HL-60/S4 (cell line): ENCODE results near the gene POU5F1.
"Not testable (repeated sequence)": the region's sequence is repeated elsewhere in the genome, so short reads cannot be mapped to it uniquely, and the experiment has no call there.

ENCODE experiments used
- in situ Hi-C: fragments of 300-500 bp; cut with MboI; formaldehyde crosslinking; loops from 2 replicates; pipeline ENCODE4 v1.14.3; 2022; ENCODE audit warnings: low sequenced_read_pairs

Gene POU5F1

GRCh38 chr6:31192431-31193105 lies 22.1 kb upstream of the POU5F1 start:
- in situ Hi-C loops, result not testable (repeated sequence)

GRCh38 chr6:31190488-31190887 lies 20.0 kb upstream of the POU5F1 start:
- in situ Hi-C loops, result no loop called here

- in situ Hi-C loops, result loop anchor here (5.0 kb wide), 1 partner anchor 52 kb away; the partner anchor contains the start of gene PSORS1C2
Measured at GRCh38 chr6:31189223-31189622, 18.7 kb upstream of the POU5F1 start.

GRCh38 chr6:31187780-31188194 lies 17.3 kb upstream of the POU5F1 start:
- in situ Hi-C loops, result loop anchor here (5.0 kb wide), 1 partner anchor 50 kb away; the partner anchor contains the start of gene PSORS1C2

GRCh38 chr6:31186052-31186734 lies 15.7 kb upstream of the POU5F1 start:
- in situ Hi-C loops, result loop anchor here (5.0 kb wide), 1 partner anchor 49 kb away; the partner anchor contains the start of gene PSORS1C2

GRCh38 chr6:31185695-31186051 lies 15.2 kb upstream of the POU5F1 start:
- in situ Hi-C loops, result loop anchor here (5.0 kb wide), 1 partner anchor 48 kb away; the partner anchor contains the start of gene PSORS1C2

- in situ Hi-C loops, result not testable (repeated sequence)
Measured at GRCh38 chr6:31183859-31184258, 13.4 kb upstream of the POU5F1 start.

GRCh38 chr6:31183287-31183686 lies 12.8 kb upstream of the POU5F1 start:
- in situ Hi-C loops, result not testable (repeated sequence)

GRCh38 chr6:31180500-31180899 lies 10.0 kb upstream of the POU5F1 start:
- in situ Hi-C loops, result no loop called here

GRCh38 chr6:31179896-31180295 lies 9.4 kb upstream of the POU5F1 start:
- in situ Hi-C loops, result no loop called here

GRCh38 chr6:31179042-31179386 lies 8.5 kb upstream of the POU5F1 start:
- in situ Hi-C loops, result no loop called here

- in situ Hi-C loops, result no loop called here
Measured at GRCh38 chr6:31178143-31179041, 7.9 kb upstream of the POU5F1 start.

- in situ Hi-C loops, result no loop called here
Measured at GRCh38 chr6:31175971-31176370, 5.5 kb upstream of the POU5F1 start.

- in situ Hi-C loops, result no loop called here
Measured at GRCh38 chr6:31174378-31174777, 3.9 kb upstream of the POU5F1 start.

- in situ Hi-C loops, result no loop called here
Measured at GRCh38 chr6:31173406-31173805, 2.9 kb upstream of the POU5F1 start.

GRCh38 chr6:31172973-31173384 lies 2.5 kb upstream of the POU5F1 start:
- in situ Hi-C loops, result no loop called here

- in situ Hi-C loops, result no loop called here
Measured at GRCh38 chr6:31171931-31172905, 1.7 kb upstream of the POU5F1 start.

GRCh38 chr6:31170987-31171671 lies 647 bp upstream of the POU5F1 start:
- in situ Hi-C loops, result no loop called here

GRCh38 chr6:31169858-31170599 lies 453 bp downstream of the POU5F1 start:
- in situ Hi-C loops, result not testable (repeated sequence)
